ENCODE measurements around the gene CDA. TPM values are rescaled to one million over a fixed set of nuclear protein-coding genes. Genes with fewer than 3 reads are reported as not detected.

The CDA gene
- total RNA-seq (2022; extraction: Qiagen RNA extraction; ENCODE audit: low read depth) = 32.0 to 43.5 TPM (median 33.4 TPM) in 5 replicates

GRCh38 chr1:20588634-20589225, at the start of gene CDA:
TSS of gene CDA (plus strand) at chr1:20589097. CDS start at chr1:20589130, 33 bp downstream.

GRCh38 chr1:20551945-20552727, 36.8 kb upstream of the CDA start, which contains the start of gene FAM43B:
TSS of gene FAM43B (plus strand) at chr1:20552573. CDS start at chr1:20552974, 401 bp downstream.

DNA sequence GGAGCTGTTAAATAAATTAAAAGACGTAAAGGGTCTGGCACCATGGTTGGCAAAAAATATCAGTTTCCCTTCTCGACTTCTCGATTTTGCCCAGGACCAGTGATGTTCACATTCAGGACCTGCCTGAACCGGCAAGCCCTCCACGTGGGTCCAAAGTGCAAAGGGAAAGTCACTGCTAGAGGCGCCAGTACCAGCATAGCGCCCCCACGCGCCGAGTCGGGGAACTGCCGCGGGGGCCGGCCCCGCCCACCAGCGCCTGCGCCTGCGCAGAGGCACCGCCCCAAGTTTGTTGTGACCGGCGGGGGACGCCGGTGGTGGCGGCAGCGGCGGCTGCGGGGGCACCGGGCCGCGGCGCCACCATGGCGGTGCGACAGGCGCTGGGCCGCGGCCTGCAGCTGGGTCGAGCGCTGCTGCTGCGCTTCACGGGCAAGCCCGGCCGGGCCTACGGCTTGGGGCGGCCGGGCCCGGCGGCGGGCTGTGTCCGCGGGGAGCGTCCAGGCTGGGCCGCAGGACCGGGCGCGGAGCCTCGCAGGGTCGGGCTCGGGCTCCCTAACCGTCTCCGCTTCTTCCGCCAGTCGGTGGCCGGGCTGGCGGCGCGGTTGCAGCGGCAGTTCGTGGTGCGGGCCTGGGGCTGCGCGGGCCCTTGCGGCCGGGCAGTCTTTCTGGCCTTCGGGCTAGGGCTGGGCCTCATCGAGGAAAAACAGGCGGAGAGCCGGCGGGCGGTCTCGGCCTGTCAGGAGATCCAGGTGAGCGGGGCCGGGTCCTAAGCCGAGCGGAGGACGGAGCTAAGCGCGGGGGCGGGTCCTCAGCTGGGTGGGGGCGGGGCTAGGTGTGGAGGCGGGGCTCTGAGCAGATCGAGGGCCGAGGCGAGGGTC, 44.5 kb downstream of the CDA start, which contains the start of gene PINK1:
Gene PINK1, plus strand, starts transcription at position 269 of the 875 bp plus-strand sequence. Its CDS starts 91 bp downstream, at position 360.

DNA sequence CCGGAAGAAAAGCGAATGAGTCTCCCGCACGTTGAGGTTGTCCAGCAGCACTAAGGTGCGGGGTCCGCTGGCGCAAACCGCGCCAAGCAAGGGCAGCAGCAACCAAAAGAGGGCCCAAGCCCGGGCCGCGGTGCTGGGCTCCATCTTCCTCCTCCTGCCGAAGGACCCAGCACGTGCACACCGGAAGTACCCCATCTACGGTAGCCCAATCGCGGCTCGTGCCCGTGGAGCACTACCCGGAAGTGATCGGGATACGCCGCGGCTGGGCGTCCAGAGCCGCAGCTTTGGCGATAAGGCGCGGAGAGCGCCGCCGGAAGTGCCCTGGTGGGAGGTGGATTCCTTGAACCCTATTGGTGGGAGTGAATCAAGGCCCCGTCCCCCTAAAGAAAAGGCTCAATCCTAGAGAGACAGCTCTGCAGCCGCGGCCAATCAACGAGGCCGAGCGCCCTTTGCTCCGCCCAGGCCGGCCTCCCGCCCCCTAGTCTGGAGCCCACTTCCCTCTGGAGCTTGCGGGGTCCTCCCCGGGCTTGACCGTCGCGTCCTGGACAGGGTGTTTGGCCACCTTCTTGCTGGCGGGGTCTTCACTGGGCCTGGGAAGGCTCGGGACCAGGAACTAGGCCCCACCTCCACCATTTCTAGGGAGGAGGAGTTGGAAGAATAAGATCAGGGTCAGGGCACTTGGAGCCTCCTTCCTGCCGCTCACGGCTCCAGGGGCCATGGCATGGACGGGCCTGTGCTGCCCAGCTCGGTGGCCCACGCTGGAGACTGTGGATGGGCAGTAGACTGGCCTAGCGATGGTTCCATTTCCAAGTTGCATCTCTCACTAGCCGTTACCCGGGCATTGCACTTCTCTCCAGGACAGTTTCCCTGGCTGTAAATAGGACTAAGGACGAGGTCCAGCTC, 72.6 kb downstream of the CDA start, which contains the start of gene DDOST:
Gene DDOST, minus strand, starts transcription at position 163 of the 903 bp plus-strand sequence. Its CDS starts 19 bp downstream, at position 144.

Other genes starting within 250 kb of the CDA start
- 42.9 to 58.3 TPM (median 49.0 TPM) in 5 replicates for gene CAMK2N1, start 102.9 kb upstream of the CDA start, total RNA-seq (2022; extraction: Qiagen RNA extraction; ENCODE audit: low read depth)
- gene MUL1, start 80.9 kb upstream of the CDA start, total RNA-seq (2022; extraction: Qiagen RNA extraction; ENCODE audit: low read depth) = 41.0 to 46.9 TPM (median 42.9 TPM) in 5 replicates
- gene FAM43B, start 36.5 kb upstream of the CDA start, total RNA-seq (2022; extraction: Qiagen RNA extraction; ENCODE audit: low read depth) = 2.9 to 4.4 TPM (median 4.0 TPM) in 5 replicates
- gene PINK1, start 44.4 kb downstream of the CDA start, total RNA-seq (2022; extraction: Qiagen RNA extraction; ENCODE audit: low read depth) = 26.2 to 34.1 TPM (median 33.2 TPM) in 5 replicates
- gene DDOST, start 72.3 kb downstream of the CDA start, total RNA-seq (2022; extraction: Qiagen RNA extraction; ENCODE audit: low read depth) = 176 to 212 TPM (median 209 TPM) in 5 replicates
- gene KIF17, start 128.9 kb downstream of the CDA start, total RNA-seq (2022; extraction: Qiagen RNA extraction; ENCODE audit: low read depth) = 1.4 to 2.4 TPM (median 1.6 TPM) in 5 replicates
- 11.5 to 17.1 TPM (median 13.3 TPM) in 5 replicates for gene SH2D5, start 143.6 kb downstream of the CDA start, total RNA-seq (2022; extraction: Qiagen RNA extraction; ENCODE audit: low read depth)
- gene HP1BP3, start 198.2 kb downstream of the CDA start, total RNA-seq (2022; extraction: Qiagen RNA extraction; ENCODE audit: low read depth) = 96.5 to 157 TPM (median 122 TPM) in 5 replicates